Glutamatergic neuron (in vitro differentiated cells): ENCODE data around the gene GMDS. TPM values are rescaled to one million over a fixed set of nuclear protein-coding genes. Genes with fewer than 3 reads are reported as not detected.

ENCODE experiments used
- DNase-seq: peaks from one replicate; pipeline ENCODE4 v3.0.0; 2022
- H3K27ac Mint-ChIP-seq: one replicate; pipeline ENCODE4 v1.8.0; 2020; ENCODE audit warnings: mild to moderate bottlenecking, mixed read lengths, inconsistent platforms; ENCODE audit not compliant: unreplicated experiment
- H3K27me3 Mint-ChIP-seq: one replicate; pipeline ENCODE4 v1.8.0; 2020; ENCODE audit warnings: mild to moderate bottlenecking, moderate library complexity, mixed read lengths, inconsistent platforms; ENCODE audit not compliant: unreplicated experiment
- H3K36me3 Mint-ChIP-seq: one replicate; pipeline ENCODE4 v1.8.0; 2020; ENCODE audit warnings: mild to moderate bottlenecking, mixed read lengths, inconsistent platforms; ENCODE audit not compliant: unreplicated experiment
- H3K4me1 Mint-ChIP-seq: one replicate; pipeline ENCODE4 v1.8.0; 2020; ENCODE audit warnings: mild to moderate bottlenecking, low read depth, mixed read lengths, inconsistent platforms; ENCODE audit not compliant: unreplicated experiment
- H3K4me3 Mint-ChIP-seq: one replicate; pipeline ENCODE4 v1.8.0; 2020; ENCODE audit warnings: mild to moderate bottlenecking, mixed read lengths, inconsistent platforms; ENCODE audit not compliant: unreplicated experiment
- H3K9me3 Mint-ChIP-seq: one replicate; pipeline ENCODE4 v1.8.0; 2020; ENCODE audit warnings: mild to moderate bottlenecking, moderate library complexity, mixed read lengths, inconsistent platforms; ENCODE audit not compliant: unreplicated experiment
- total RNA-seq: library from RNA; stranded (reverse); fragmentation: NEBNext Ultra II Directional; extraction: Animal tissue kit (Norgen Biotek cat#: 25700); gene quantifications from one replicate; pipeline ENCODE4 v1.2.1, GENCODE V29; 2021; ENCODE audit not compliant: unreplicated experiment
- TF ChIP-seq, protein P1 (sequence below): fragments of 200-600 bp; sonication (generic); IDR thresholded peaks from one replicate; pipeline ENCODE4 v1.5.0; 2021; ENCODE audit not compliant: partially characterized antibody, unreplicated experiment

GMDS gene
- total RNA-seq, 1 donor from 2014 or later = 8.9 TPM

DNA sequence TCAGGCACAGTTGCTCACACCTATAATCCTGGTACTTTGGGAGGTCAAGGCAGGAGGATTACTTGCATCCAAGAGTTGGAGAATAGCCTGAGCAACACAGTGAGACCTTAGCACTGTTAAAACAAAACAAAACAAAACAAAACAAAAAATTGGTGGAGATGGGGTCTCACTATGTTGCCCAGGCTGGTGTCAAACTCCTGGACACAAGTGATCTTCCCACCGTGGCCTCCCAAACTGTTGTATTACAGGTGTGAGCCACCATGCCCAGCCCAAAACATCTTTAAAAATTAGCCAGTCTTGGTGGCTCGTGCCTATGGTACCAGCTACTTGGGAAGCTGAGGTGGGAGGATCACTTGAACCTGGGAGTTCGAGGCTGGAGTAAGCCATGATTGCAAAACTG, 120.2 kb downstream of the GMDS start:
- no peaks in the 10 kb centered on the region for H3K27me3 Mint-ChIP-seq
- no peaks in the 10 kb centered on the region for H3K4me1 Mint-ChIP-seq
- H3K9me3 Mint-ChIP-seq = peaks cover 5% of the 10 kb centered on the region
- no peak for DNase-seq
- H3K27ac Mint-ChIP-seq = no peak overlapping the region
- no peak overlapping the region for H3K4me3 Mint-ChIP-seq
- H3K36me3 Mint-ChIP-seq = no peaks in the 10 kb centered on the region
- TF ChIP-seq, protein P1, sequence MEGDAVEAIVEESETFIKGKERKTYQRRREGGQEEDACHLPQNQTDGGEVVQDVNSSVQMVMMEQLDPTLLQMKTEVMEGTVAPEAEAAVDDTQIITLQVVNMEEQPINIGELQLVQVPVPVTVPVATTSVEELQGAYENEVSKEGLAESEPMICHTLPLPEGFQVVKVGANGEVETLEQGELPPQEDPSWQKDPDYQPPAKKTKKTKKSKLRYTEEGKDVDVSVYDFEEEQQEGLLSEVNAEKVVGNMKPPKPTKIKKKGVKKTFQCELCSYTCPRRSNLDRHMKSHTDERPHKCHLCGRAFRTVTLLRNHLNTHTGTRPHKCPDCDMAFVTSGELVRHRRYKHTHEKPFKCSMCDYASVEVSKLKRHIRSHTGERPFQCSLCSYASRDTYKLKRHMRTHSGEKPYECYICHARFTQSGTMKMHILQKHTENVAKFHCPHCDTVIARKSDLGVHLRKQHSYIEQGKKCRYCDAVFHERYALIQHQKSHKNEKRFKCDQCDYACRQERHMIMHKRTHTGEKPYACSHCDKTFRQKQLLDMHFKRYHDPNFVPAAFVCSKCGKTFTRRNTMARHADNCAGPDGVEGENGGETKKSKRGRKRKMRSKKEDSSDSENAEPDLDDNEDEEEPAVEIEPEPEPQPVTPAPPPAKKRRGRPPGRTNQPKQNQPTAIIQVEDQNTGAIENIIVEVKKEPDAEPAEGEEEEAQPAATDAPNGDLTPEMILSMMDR = no peak

DNA sequence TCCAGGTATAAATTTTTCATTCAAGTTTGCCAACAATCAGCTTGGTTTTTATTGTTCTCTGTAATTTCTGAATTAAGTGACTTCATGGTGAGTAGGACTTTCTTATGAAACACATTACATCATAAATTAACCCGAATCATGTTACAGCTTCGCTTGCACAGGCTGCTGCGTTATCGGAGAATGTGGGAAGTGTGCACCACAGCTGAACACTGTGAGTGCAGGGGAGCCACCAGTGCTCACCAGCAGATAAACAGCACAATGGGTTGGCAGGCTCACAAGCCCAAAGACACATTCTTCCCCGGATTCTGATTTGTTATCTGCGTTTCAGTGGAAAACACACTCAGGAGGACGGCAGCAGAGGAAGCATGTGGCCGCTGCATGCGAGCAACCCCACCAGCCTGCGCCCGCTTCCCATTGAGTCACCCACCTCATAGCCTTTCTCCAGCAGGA, 121.1 kb downstream of the GMDS start:
- Mint-ChIP-seq H3K27me3 (no peaks in the 10 kb centered on the region), H3K4me1 (no peaks in the 10 kb centered on the region), H3K4me3 (no peak overlapping the region), H3K36me3 (no peaks in the 10 kb centered on the region), H3K9me3 (peaks cover 3% of the 10 kb centered on the region), H3K27ac (no peak overlapping the region)
- TF ChIP-seq, protein P1 = no peak
- DNase-seq = no peak

GRCh38 chr6:2120912-2121311, 124.5 kb downstream of the GMDS start:
- DNase-seq = no peak
- Mint-ChIP-seq H3K4me1 (peaks cover 7% of the 10 kb centered on the region), H3K9me3 (peaks cover 3% of the 10 kb centered on the region), H3K36me3 (no peaks in the 10 kb centered on the region), H3K4me3 (no peak overlapping the region), H3K27me3 (no peaks in the 10 kb centered on the region), H3K27ac (no peak overlapping the region)
- TF ChIP-seq, protein P1 = no peak

DNA sequence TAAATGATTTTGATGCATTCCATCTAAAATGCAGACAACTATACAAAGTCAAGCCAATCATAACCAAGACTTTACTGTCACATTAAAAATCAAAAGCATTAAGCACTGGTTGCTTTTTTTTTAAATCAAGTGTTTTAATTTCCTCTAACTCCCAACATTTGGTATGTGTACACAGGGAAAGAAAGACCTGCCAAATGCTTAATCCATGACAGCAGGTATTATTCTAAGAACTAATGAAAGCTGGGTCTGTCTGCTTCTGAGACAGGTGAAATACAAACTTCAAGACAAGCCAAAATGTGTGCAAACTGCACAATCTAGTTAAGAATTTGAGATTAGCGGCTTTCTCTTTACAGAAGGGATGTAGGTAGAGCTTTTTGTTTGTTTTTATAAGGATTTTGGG, 126.1 kb downstream of the GMDS start:
- no peak overlapping the region for H3K4me3 Mint-ChIP-seq
- TF ChIP-seq, protein P1 = no peak
- peaks cover 2% of the 10 kb centered on the region for H3K9me3 Mint-ChIP-seq
- no peaks in the 10 kb centered on the region for H3K27me3 Mint-ChIP-seq
- DNase-seq = no peak
- peaks cover 7% of the 10 kb centered on the region for H3K4me1 Mint-ChIP-seq
- H3K27ac Mint-ChIP-seq = no peak overlapping the region
- no peaks in the 10 kb centered on the region for H3K36me3 Mint-ChIP-seq

DNA sequence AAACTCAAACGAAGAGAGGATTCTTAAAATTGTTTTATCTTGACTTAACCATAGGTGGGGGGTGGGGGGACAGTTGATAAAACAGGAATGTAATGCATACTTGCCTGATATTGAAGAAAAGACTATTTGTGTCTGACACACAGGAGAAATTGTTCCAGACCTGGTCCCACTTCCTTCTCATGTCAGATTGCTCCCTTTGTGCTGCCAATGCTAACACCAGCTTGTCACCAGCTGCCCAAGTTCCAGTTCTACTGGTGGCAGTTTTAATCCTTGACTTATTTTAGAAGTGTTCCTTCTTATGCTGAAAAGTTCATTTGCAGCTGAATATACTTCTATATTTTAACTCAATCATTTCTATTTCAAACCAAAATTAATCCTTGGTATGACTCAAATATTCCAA, 127.3 kb downstream of the GMDS start:
- Mint-ChIP-seq H3K27ac (peak overlapping the region; percentile 3), H3K27me3 (no peaks in the 10 kb centered on the region), H3K36me3 (peaks cover 3% of the 10 kb centered on the region), H3K9me3 (peaks cover 2% of the 10 kb centered on the region), H3K4me3 (no peak overlapping the region), H3K4me1 (peaks cover 7% of the 10 kb centered on the region)
- DNase-seq = no peak
- TF ChIP-seq, protein P1 = no peak
